ENCODE measurements around the gene KCTD3.

KCTD3 gene

GRCh38 chr1:215543191-215543606 lies 23.9 kb upstream of the KCTD3 start:
- no peaks in the 10 kb centered on the region for H3K4me1 Mint-ChIP-seq
- no peak overlapping the region for H3K27ac Mint-ChIP-seq
- no peak overlapping the region for H3K4me3 Mint-ChIP-seq
- DNase-seq (ENCODE audit: low spot score in 2 of 2) (no peak), ATAC-seq (ENCODE audit: low read depth) (no peak)
- H3K27me3 Mint-ChIP-seq, result peaks cover 2% of the 10 kb centered on the region
- H3K9me3 Mint-ChIP-seq, result no peaks in the 10 kb centered on the region
- H3K36me3 Mint-ChIP-seq, result no peaks in the 10 kb centered on the region

DNA sequence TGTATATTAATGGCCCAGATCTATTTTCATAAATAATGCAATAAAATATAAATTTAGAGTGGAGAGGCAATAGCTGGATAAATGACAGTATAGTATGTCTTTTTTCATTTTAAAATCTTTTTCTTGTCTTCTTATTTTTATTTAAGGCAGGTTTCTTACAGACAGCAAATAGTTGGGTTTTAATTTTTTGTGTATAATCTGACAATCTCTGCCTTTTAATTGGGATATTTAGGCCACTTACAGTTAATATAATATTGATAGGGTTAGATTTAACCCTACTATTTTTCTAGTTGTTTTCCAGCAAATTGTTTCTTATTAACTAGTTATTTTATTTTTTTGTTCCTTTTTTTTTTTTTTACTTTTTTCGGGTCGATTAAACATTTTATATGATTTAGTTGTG lies 23.3 kb upstream of the KCTD3 start:
- Mint-ChIP-seq H3K9me3 (no peaks in the 10 kb centered on the region), H3K36me3 (no peaks in the 10 kb centered on the region), H3K27ac (no peak overlapping the region), H3K4me1 (no peaks in the 10 kb centered on the region), H3K27me3 (peaks cover 2% of the 10 kb centered on the region), H3K4me3 (no peak overlapping the region)
- DNase-seq (ENCODE audit: low spot score in 2 of 2), result no peak
- no peak for ATAC-seq (ENCODE audit: low read depth)

GRCh38 chr1:215544566-215544965 lies 22.5 kb upstream of the KCTD3 start:
- Mint-ChIP-seq H3K27ac (no peak overlapping the region), H3K36me3 (no peaks in the 10 kb centered on the region)

GRCh38 chr1:215545096-215545495 lies 22.0 kb upstream of the KCTD3 start:
- H3K27me3 Mint-ChIP-seq, result peaks cover 2% of the 10 kb centered on the region
- no peaks in the 10 kb centered on the region for H3K4me1 Mint-ChIP-seq
- H3K36me3 Mint-ChIP-seq, result no peaks in the 10 kb centered on the region
- no peaks in the 10 kb centered on the region for H3K9me3 Mint-ChIP-seq
- H3K27ac Mint-ChIP-seq, result no peak overlapping the region
- DNase-seq (ENCODE audit: low spot score in 2 of 2), result no peak
- no peak for ATAC-seq (ENCODE audit: low read depth)
- no peak overlapping the region for H3K4me3 Mint-ChIP-seq

More at GRCh38 chr1:215544566-215544965, 22.5 kb upstream of the KCTD3 start:
- ATAC-seq (ENCODE audit: low read depth) (no peak), DNase-seq (ENCODE audit: low spot score in 2 of 2) (no peak)
- no peak overlapping the region for H3K4me3 Mint-ChIP-seq
- H3K9me3 Mint-ChIP-seq, result no peaks in the 10 kb centered on the region
- H3K4me1 Mint-ChIP-seq, result no peaks in the 10 kb centered on the region
- peaks cover 2% of the 10 kb centered on the region for H3K27me3 Mint-ChIP-seq

DNA sequence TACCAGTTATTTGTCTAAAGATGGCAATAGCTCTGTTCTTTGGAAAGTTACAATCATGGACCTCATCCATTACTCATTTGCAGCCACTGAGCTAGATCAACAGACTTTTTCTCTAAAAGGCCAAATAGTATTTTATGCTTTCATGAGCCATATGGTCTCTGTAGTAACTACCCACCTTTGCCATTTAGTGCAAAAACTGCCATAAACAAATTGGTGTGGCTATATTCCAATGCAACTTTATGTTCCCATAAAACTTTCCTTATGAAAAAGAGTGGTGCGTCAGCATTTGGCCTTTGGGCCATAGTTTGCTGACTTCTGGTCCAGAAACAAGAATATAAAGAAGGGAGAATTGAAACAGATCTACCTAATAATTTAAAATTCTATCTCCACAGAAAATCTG lies 20.1 kb upstream of the KCTD3 start:
- peaks cover 2% of the 10 kb centered on the region for H3K27me3 Mint-ChIP-seq
- no peak overlapping the region for H3K4me3 Mint-ChIP-seq
- no peak for DNase-seq (ENCODE audit: low spot score in 2 of 2)
- H3K4me1 Mint-ChIP-seq, result no peaks in the 10 kb centered on the region
- no peaks in the 10 kb centered on the region for H3K36me3 Mint-ChIP-seq
- no peak for ATAC-seq (ENCODE audit: low read depth)
- H3K9me3 Mint-ChIP-seq, result peaks cover 1% of the 10 kb centered on the region
- no peak overlapping the region for H3K27ac Mint-ChIP-seq

- H3K27me3 Mint-ChIP-seq, result no peaks in the 10 kb centered on the region
- H3K4me1 Mint-ChIP-seq, result no peaks in the 10 kb centered on the region
- ATAC-seq (ENCODE audit: low read depth), result no peak
- H3K36me3 Mint-ChIP-seq, result no peaks in the 10 kb centered on the region
- H3K27ac Mint-ChIP-seq, result no peak overlapping the region
- H3K4me3 Mint-ChIP-seq, result no peak overlapping the region
- peaks cover 13% of the 10 kb centered on the region for H3K9me3 Mint-ChIP-seq
- no peak for DNase-seq (ENCODE audit: low spot score in 2 of 2)
Measured at GRCh38 chr1:215551806-215552205, 15.3 kb upstream of the KCTD3 start.

DNA sequence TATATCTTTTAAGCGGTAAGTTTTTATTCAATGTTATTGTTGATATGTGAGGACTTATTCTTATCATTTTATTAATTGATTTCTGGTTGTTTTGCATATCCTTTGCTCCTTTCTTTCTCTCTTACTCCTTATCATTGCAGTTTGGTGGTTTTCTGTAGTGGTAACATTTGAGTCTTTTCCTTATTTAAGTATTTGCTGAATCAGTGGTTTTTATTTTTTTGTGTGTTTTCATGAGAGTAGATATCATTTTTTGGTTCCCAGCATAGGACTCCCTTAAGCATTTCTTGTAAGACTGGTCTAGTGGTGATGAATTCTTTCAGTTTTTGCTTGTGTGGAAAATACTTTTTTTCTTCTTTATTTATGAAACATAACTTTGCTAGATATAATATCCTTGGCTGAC lies 12.2 kb upstream of the KCTD3 start:
- H3K27ac Mint-ChIP-seq, result no peak overlapping the region
- no peaks in the 10 kb centered on the region for H3K36me3 Mint-ChIP-seq
- no peaks in the 10 kb centered on the region for H3K4me1 Mint-ChIP-seq
- no peaks in the 10 kb centered on the region for H3K27me3 Mint-ChIP-seq
- no peak for DNase-seq (ENCODE audit: low spot score in 2 of 2)
- no peak for ATAC-seq (ENCODE audit: low read depth)
- no peak overlapping the region for H3K4me3 Mint-ChIP-seq
- H3K9me3 Mint-ChIP-seq, result peaks cover 13% of the 10 kb centered on the region

DNA sequence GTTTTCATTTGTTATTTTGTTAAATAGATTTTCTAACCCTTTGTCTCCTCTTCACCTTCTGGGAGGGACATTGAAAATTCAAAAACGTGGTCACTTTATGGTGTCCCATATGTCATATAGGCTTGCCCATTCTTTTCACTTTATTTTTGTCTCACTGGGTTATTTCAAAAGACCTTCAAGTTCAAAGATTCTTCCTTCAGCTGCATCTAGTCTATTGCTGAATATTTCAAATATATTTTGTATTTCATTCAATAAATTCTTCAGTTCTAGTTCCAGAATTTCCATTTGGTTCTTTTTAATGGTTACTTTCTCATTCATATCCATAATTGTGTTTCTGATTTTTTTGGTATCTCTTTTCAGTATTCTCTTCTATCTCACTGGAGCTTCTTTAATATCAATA lies 11.6 kb upstream of the KCTD3 start:
- no peak overlapping the region for H3K27ac Mint-ChIP-seq
- no peaks in the 10 kb centered on the region for H3K4me1 Mint-ChIP-seq
- H3K27me3 Mint-ChIP-seq, result no peaks in the 10 kb centered on the region
- H3K4me3 Mint-ChIP-seq, result no peak overlapping the region
- DNase-seq (ENCODE audit: low spot score in 2 of 2), result no peak
- no peak for ATAC-seq (ENCODE audit: low read depth)
- no peaks in the 10 kb centered on the region for H3K36me3 Mint-ChIP-seq
- peaks cover 13% of the 10 kb centered on the region for H3K9me3 Mint-ChIP-seq

GRCh38 chr1:215556996-215557395 lies 10.1 kb upstream of the KCTD3 start:
- ATAC-seq (ENCODE audit: low read depth) (no peak), DNase-seq (ENCODE audit: low spot score in 2 of 2) (no peak)
- Mint-ChIP-seq H3K27me3 (no peaks in the 10 kb centered on the region), H3K4me1 (no peaks in the 10 kb centered on the region), H3K36me3 (no peaks in the 10 kb centered on the region), H3K27ac (no peak overlapping the region), H3K9me3 (peaks cover 12% of the 10 kb centered on the region), H3K4me3 (no peak overlapping the region)

GRCh38 chr1:215557504-215557903 lies 9.6 kb upstream of the KCTD3 start:
- DNase-seq (ENCODE audit: low spot score in 2 of 2), result no peak
- Mint-ChIP-seq H3K27ac (no peak overlapping the region), H3K9me3 (peaks cover 12% of the 10 kb centered on the region), H3K27me3 (no peaks in the 10 kb centered on the region), H3K4me3 (no peak overlapping the region), H3K36me3 (no peaks in the 10 kb centered on the region), H3K4me1 (no peaks in the 10 kb centered on the region)
- no peak for ATAC-seq (ENCODE audit: low read depth)

- no peak for DNase-seq (ENCODE audit: low spot score in 2 of 2)
- no peak for ATAC-seq (ENCODE audit: low read depth)
- Mint-ChIP-seq H3K4me3 (no peak overlapping the region), H3K36me3 (no peaks in the 10 kb centered on the region), H3K4me1 (no peaks in the 10 kb centered on the region), H3K27ac (no peak overlapping the region), H3K9me3 (peaks cover 12% of the 10 kb centered on the region), H3K27me3 (peaks cover 3% of the 10 kb centered on the region)
Measured at GRCh38 chr1:215557992-215558626, 9.0 kb upstream of the KCTD3 start.

DNA sequence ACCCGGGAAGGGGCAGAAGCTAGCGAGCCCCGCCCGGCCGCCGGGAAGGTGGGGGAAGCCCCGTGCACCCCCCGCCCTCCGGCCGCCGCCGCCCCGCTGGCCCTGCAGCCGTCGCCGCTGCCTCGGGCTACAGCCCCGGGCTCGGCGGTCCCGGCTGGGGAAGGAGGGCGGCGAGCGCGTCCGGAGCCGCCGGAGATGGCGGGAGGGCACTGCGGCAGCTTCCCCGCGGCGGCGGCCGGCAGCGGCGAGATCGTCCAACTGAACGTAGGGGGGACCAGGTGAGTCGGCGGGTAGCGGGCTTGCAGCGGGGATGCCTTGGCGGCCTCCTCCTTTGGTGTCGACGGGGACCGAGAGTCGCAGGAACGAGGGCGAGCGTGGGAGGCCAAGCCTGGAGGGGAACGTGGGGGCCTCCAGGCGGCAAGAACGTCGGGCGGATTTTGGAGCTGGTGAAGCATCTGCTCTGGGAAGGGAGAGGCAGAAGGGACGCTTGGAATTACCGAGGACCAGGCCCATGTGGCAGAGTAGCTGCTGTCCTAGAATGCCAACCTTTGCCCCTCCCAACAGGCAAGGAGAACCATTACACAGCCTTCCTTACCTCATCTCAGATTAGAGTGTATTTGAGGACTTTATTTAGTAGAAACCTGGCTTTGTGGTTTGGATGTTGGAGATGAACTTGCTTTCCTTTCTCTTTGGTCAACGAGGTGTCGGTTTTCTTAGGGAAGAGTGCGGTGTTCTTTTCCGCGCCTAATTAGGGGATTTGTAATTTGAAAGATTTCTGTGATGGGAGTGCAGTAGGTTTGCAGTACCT lies 591 bp downstream of the KCTD3 start:
- Mint-ChIP-seq H3K27me3 (peaks cover 5% of the 10 kb centered on the region), H3K36me3 (no peaks in the 10 kb centered on the region), H3K4me1 (peaks cover 17% of the 10 kb centered on the region), H3K9me3 (no peaks in the 10 kb centered on the region), H3K4me3 (peak overlapping the region; percentile 87), H3K27ac (peak overlapping the region; percentile 65)
- DNase-seq (ENCODE audit: low spot score in 2 of 2) (peak; percentile 9 to 37), ATAC-seq (ENCODE audit: low read depth) (peak; percentile 60)

DNA sequence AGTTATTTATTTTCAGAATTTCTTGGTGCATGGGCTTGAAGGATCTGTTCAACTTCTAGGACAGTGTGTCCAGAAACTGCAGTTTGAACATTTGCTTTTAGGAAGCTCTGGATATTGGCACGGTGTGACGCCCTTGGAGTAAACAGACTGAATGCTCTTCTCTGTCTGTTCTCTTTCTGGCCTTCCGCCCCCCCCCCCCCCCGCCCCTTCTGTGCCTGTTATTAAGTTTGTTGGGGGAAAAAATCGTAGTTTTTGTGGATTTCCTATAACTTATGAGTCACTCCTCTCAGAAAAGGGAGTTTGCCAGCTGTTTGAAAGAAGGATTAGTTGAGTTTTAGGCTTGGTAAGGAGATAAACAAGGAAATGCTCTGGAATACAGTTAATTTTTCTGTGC lies 1.2 kb downstream of the KCTD3 start:
- Mint-ChIP-seq H3K4me1 (peaks cover 17% of the 10 kb centered on the region), H3K36me3 (no peaks in the 10 kb centered on the region), H3K27ac (peak overlapping the region; percentile 43), H3K27me3 (peaks cover 3% of the 10 kb centered on the region), H3K9me3 (no peaks in the 10 kb centered on the region), H3K4me3 (peak overlapping the region; percentile 87)
- DNase-seq (ENCODE audit: low spot score in 2 of 2) (no peak), ATAC-seq (ENCODE audit: low read depth) (no peak)

- H3K4me3 Mint-ChIP-seq, result no peak overlapping the region
- H3K9me3 Mint-ChIP-seq, result no peaks in the 10 kb centered on the region
Measured at GRCh38 chr1:215569986-215570824, 3.1 kb downstream of the KCTD3 start.

More at GRCh38 chr1:215569986-215570824, 3.1 kb downstream of the KCTD3 start:
- Mint-ChIP-seq H3K4me1 (peaks cover 17% of the 10 kb centered on the region), H3K36me3 (no peaks in the 10 kb centered on the region), H3K27ac (peak overlapping the region; percentile 11), H3K27me3 (peaks cover 3% of the 10 kb centered on the region)
- DNase-seq (ENCODE audit: low spot score in 2 of 2), result no peak
- no peak for ATAC-seq (ENCODE audit: low read depth)
